Activated T-cell treated with anti-CD3 and anti-CD28 coated beads, Interleukin-2, amount 50 U/mL, for 1 hour (primary cell): ENCODE measurements around the gene LMBRD1.
"Not testable (repeated sequence)": the region's sequence is repeated elsewhere in the genome, so short reads cannot be mapped to it uniquely, and the experiment has no call there.

Experiments used
- DNase-seq: peaks from one replicate; pipeline ENCODE4 v3.0.0-alpha.2; 2020

LMBRD1 gene

GRCh38 chr6:69796642-69797390 is at the start of gene LMBRD1:
LMBRD1 (minus strand) TSS chr6:69797010; CDS start chr6:69796881, 129 bp downstream.
- peak; percentile 100 for DNase-seq

GRCh38 chr6:69846312-69846711 is 49.5 kb upstream of the LMBRD1 start:
- DNase-seq, result no peak

- DNase-seq, result no peak
These were observed 46.4 kb upstream of the LMBRD1 start for GRCh38 chr6:69843189-69843588.

- no peak for DNase-seq
These were observed 45.1 kb upstream of the LMBRD1 start for GRCh38 chr6:69841862-69842261.

GRCh38 chr6:69835414-69836179 is 38.8 kb upstream of the LMBRD1 start:
- DNase-seq, result no peak

- no peak for DNase-seq
These were observed 35.7 kb upstream of the LMBRD1 start for GRCh38 chr6:69832558-69832957.

- no peak for DNase-seq
These were observed 30.6 kb upstream of the LMBRD1 start for GRCh38 chr6:69827276-69827893.

GRCh38 chr6:69825904-69826303 is 29.1 kb upstream of the LMBRD1 start:
- no peak for DNase-seq

GRCh38 chr6:69824355-69824754 is 27.5 kb upstream of the LMBRD1 start:
- DNase-seq, result not testable (repeated sequence)

GRCh38 chr6:69820438-69820837 is 23.6 kb upstream of the LMBRD1 start:
- no peak for DNase-seq

GRCh38 chr6:69820018-69820417 is 23.2 kb upstream of the LMBRD1 start:
- no peak for DNase-seq

GRCh38 chr6:69819138-69819537 is 22.3 kb upstream of the LMBRD1 start:
- no peak for DNase-seq

- no peak for DNase-seq
These were observed 21.6 kb upstream of the LMBRD1 start for GRCh38 chr6:69818223-69818930.

GRCh38 chr6:69817358-69817757 is 20.5 kb upstream of the LMBRD1 start:
- DNase-seq, result no peak

GRCh38 chr6:69816569-69816968 is 19.8 kb upstream of the LMBRD1 start:
- DNase-seq, result no peak

GRCh38 chr6:69816026-69816425 is 19.2 kb upstream of the LMBRD1 start:
- DNase-seq, result no peak

- no peak for DNase-seq
These were observed 16.7 kb upstream of the LMBRD1 start for GRCh38 chr6:69813508-69813907.

GRCh38 chr6:69812746-69813427 is 16.1 kb upstream of the LMBRD1 start:
- DNase-seq, result no peak

GRCh38 chr6:69802995-69803394 is 6.2 kb upstream of the LMBRD1 start:
- DNase-seq, result no peak

- DNase-seq, result no peak
These were observed 4.9 kb upstream of the LMBRD1 start for GRCh38 chr6:69801711-69802110.

- no peak for DNase-seq
These were observed 4.4 kb upstream of the LMBRD1 start for GRCh38 chr6:69801225-69801624.

- not testable (repeated sequence) for DNase-seq
These were observed 2.0 kb upstream of the LMBRD1 start for GRCh38 chr6:69798796-69799195.
